DMS114 treated with DMSO at 0.1 percent for 48 hours (cell line): ENCODE results near the gene HMGXB3.

Experiments used
- DNase-seq: peaks from one replicate; lab custom pipeline; 2025; ENCODE audit not compliant: unreplicated experiment; lab: John Stamatoyannopoulos, UW

Gene HMGXB3

GRCh38 chr5:150051657-150052195, 51.2 kb downstream of the HMGXB3 start:
- DNase-seq: no peak

- no peak for DNase-seq
Measured at GRCh38 chr5:150052226-150052955, 51.9 kb downstream of the HMGXB3 start.

- DNase-seq: no peak
Measured at GRCh38 chr5:150052956-150053712, 52.6 kb downstream of the HMGXB3 start.

GRCh38 chr5:150053713-150054392, 53.3 kb downstream of the HMGXB3 start:
- DNase-seq: no peak

GRCh38 chr5:150054569-150054968, 54.0 kb downstream of the HMGXB3 start:
- DNase-seq: no peak

GRCh38 chr5:150055326-150056074, 55.0 kb downstream of the HMGXB3 start:
- DNase-seq: no peak

- no peak for DNase-seq
Measured at GRCh38 chr5:150056075-150056443, 55.5 kb downstream of the HMGXB3 start.

- no peak for DNase-seq
Measured at GRCh38 chr5:150057052-150057451, 56.5 kb downstream of the HMGXB3 start.

GRCh38 chr5:150057511-150057910, 57.0 kb downstream of the HMGXB3 start:
- DNase-seq: no peak

GRCh38 chr5:150057996-150058395, 57.5 kb downstream of the HMGXB3 start:
- no peak for DNase-seq

- no peak for DNase-seq
Measured at GRCh38 chr5:150058480-150059126, 58.1 kb downstream of the HMGXB3 start.

GRCh38 chr5:150059623-150060022, 59.1 kb downstream of the HMGXB3 start:
- no peak for DNase-seq

- no peak for DNase-seq
Measured at GRCh38 chr5:150060471-150060870, 59.9 kb downstream of the HMGXB3 start.

- no peak for DNase-seq
Measured at GRCh38 chr5:150061538-150061995, 61.0 kb downstream of the HMGXB3 start.

- DNase-seq: no peak
Measured at GRCh38 chr5:150062216-150062922, 61.8 kb downstream of the HMGXB3 start.

GRCh38 chr5:150063638-150064037, 63.1 kb downstream of the HMGXB3 start:
- no peak for DNase-seq

- no peak for DNase-seq
Measured at GRCh38 chr5:150064681-150065220, 64.2 kb downstream of the HMGXB3 start.

- DNase-seq: no peak
Measured at GRCh38 chr5:150065346-150065745, 64.8 kb downstream of the HMGXB3 start.

- DNase-seq: no peak
Measured at GRCh38 chr5:150065886-150066285, 65.3 kb downstream of the HMGXB3 start.
